Activated T-helper 2 cell treated with anti-CD3 and anti-CD28 coated beads, Interferon-gamma antibody, Interleukin-2, Interleukin-4, amounts not matched to agents 10 μg/mL and 5 μg/mL and 100 μg/mL, durations not matched to agents 14 hours and 24 hours and 36 hours (primary cell): ENCODE data around the gene LLGL2. TPM values are rescaled to one million over a fixed set of nuclear protein-coding genes. Genes with fewer than 3 reads are reported as not detected.
"Not testable (repeated sequence)": the region's sequence is repeated elsewhere in the genome, so short reads cannot be mapped to it uniquely, and the experiment has no call there.

Experiments used
- DNase-seq: peaks from one replicate; pipeline ENCODE4 v3.0.0; 2021; ENCODE audit warnings: low spot score
- H3K27ac Mint-ChIP-seq: one replicate; pipeline ENCODE4 v1.8.0; 2021; ENCODE audit warnings: mixed read lengths
- H3K27me3 Mint-ChIP-seq: one replicate; pipeline ENCODE4 v1.8.0; 2021; ENCODE audit warnings: low read depth, mixed read lengths
- H3K36me3 Mint-ChIP-seq: one replicate; pipeline ENCODE4 v1.8.0; 2021; ENCODE audit warnings: low read depth, mixed read lengths
- H3K4me1 Mint-ChIP-seq: one replicate; pipeline ENCODE4 v1.8.0; 2021; ENCODE audit warnings: low read depth, mixed read lengths
- H3K4me3 Mint-ChIP-seq: one replicate; pipeline ENCODE4 v1.8.0; 2021; ENCODE audit warnings: low read depth, mild to moderate bottlenecking, moderate library complexity, mixed read lengths
- H3K9me3 Mint-ChIP-seq: one replicate; pipeline ENCODE4 v1.8.0; 2021; ENCODE audit warnings: mixed read lengths
- intact Hi-C: fragments of 100-400 bp; cut with micrococcal nuclease; formaldehyde crosslinking; loops from one replicate; pipeline ENCODE4 v1.15.1; 2023
- total RNA-seq: library from RNA; stranded (reverse); gene quantifications from 2 replicates; pipeline ENCODE4 v1.2.3, GENCODE V29; 2022

LLGL2 gene
- total RNA-seq, 1 donor from 2014 or later: 13.5 TPM

DNA sequence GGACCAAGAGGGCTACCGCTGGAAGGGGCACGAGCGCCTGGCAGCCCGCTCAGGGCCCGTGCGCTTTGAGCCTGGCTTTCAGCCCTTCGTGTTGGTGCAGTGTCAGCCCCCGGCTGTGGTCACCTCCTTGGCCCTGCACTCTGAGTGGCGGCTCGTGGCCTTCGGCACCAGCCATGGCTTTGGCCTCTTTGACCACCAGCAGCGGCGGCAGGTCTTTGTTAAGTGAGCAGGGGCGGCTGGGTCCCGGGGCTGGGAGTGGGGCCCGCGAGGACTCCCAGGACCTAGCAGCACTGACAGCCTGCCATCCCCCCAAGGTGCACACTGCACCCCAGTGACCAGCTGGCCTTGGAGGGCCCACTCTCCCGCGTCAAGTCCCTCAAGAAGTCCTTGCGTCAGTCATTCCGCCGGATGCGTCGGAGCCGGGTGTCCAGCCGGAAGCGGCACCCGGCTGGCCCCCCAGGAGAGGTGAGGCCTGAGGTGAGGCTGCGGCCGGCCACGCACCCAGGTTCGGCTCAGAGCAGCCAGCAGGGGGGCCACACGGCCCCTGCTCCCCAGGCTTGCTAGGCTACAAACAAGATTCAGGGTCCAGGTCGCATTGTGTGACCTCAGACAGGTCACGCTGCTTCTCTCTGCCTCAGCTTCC, 44.7 kb downstream of the LLGL2 start:
- H3K27ac Mint-ChIP-seq: no peak overlapping the region
- intact Hi-C loops: no loop called here
- DNase-seq: no peak
- H3K4me3 Mint-ChIP-seq: no peak overlapping the region
- no peaks in the 10 kb centered on the region for H3K27me3 Mint-ChIP-seq
- H3K9me3 Mint-ChIP-seq: no peaks in the 10 kb centered on the region
- H3K36me3 Mint-ChIP-seq: no peaks in the 10 kb centered on the region
- peaks cover 3% of the 10 kb centered on the region for H3K4me1 Mint-ChIP-seq

DNA sequence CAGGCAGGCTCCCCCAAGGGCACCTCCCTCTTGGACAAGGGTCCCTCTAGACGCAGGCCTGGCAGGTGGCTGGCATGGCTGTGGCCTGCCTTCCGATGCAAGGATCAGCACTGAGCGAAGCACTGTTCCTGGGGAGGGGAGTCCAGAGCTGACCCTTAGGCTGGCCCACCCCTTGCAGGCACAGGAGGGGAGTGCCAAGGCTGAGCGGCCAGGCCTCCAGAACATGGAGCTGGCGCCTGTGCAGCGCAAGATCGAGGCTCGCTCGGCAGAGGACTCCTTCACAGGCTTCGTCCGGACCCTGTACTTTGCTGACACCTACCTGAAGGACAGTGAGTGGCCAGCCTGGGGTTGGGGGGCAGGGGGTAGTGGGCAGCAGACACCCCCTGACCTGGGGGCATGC, 45.3 kb downstream of the LLGL2 start:
- intact Hi-C loops: no loop called here
- Mint-ChIP-seq H3K4me3 (no peak overlapping the region), H3K27me3 (no peaks in the 10 kb centered on the region), H3K4me1 (peaks cover 3% of the 10 kb centered on the region), H3K27ac (peak overlapping the region; percentile 70), H3K36me3 (no peaks in the 10 kb centered on the region), H3K9me3 (no peaks in the 10 kb centered on the region)
- no peak for DNase-seq

DNA sequence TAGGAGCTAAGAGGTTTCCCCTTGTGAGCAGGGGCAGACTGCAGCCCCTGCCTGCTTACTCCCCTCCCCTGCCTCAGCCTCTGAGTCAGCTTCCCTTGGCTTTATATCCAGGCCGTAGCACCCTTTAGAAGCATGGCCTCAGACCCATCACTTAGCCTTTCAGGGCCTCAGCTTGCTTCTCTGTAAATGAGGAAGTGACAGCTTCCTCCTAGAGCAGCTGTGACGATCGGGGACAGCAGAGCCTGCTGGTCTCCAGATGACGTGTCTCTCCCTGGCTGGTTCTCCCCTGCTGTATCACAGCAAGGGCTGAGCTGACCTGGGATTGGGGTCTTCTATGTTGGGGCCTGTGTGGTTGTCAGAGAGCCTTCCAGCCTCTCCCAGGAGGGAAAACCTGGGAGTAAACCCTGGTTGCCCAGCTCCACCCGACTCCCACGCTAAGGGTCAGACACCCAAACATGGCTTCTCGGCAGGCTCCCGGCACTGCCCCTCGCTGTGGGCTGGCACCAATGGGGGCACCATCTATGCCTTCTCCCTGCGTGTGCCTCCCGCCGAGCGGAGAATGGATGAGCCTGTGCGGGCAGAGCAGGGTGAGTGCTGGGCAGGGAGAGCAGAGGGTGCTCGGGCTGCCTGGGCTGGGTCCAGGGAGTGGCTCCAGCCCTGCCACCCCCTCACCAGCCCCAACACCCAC, 45.8 kb downstream of the LLGL2 start:
- peak; percentile 42 for DNase-seq
- H3K4me3 Mint-ChIP-seq: no peak overlapping the region
- H3K4me1 Mint-ChIP-seq: peaks cover 3% of the 10 kb centered on the region
- no peaks in the 10 kb centered on the region for H3K36me3 Mint-ChIP-seq
- no peaks in the 10 kb centered on the region for H3K27me3 Mint-ChIP-seq
- H3K27ac Mint-ChIP-seq: peak overlapping the region; percentile 70
- H3K9me3 Mint-ChIP-seq: no peaks in the 10 kb centered on the region
- intact Hi-C loops: no loop called here

DNA sequence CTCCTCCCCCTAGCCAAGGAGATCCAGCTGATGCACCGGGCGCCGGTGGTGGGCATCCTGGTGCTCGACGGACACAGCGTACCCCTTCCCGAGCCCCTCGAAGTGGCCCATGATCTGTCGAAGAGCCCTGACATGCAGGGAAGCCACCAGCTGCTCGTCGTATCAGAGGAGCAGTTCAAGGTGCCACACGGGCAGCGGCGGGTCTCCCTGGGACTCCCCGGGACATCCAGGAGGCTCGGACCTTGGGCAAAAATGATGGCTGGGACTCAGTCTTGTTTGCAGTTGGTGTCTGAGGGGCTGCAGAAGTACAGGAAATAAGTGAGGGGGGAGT, 46.4 kb downstream of the LLGL2 start:
- no peaks in the 10 kb centered on the region for H3K27me3 Mint-ChIP-seq
- H3K36me3 Mint-ChIP-seq: no peaks in the 10 kb centered on the region
- no peaks in the 10 kb centered on the region for H3K9me3 Mint-ChIP-seq
- intact Hi-C loops: no loop called here
- H3K27ac Mint-ChIP-seq: no peak overlapping the region
- H3K4me3 Mint-ChIP-seq: no peak overlapping the region
- peaks cover 3% of the 10 kb centered on the region for H3K4me1 Mint-ChIP-seq
- no peak for DNase-seq

DNA sequence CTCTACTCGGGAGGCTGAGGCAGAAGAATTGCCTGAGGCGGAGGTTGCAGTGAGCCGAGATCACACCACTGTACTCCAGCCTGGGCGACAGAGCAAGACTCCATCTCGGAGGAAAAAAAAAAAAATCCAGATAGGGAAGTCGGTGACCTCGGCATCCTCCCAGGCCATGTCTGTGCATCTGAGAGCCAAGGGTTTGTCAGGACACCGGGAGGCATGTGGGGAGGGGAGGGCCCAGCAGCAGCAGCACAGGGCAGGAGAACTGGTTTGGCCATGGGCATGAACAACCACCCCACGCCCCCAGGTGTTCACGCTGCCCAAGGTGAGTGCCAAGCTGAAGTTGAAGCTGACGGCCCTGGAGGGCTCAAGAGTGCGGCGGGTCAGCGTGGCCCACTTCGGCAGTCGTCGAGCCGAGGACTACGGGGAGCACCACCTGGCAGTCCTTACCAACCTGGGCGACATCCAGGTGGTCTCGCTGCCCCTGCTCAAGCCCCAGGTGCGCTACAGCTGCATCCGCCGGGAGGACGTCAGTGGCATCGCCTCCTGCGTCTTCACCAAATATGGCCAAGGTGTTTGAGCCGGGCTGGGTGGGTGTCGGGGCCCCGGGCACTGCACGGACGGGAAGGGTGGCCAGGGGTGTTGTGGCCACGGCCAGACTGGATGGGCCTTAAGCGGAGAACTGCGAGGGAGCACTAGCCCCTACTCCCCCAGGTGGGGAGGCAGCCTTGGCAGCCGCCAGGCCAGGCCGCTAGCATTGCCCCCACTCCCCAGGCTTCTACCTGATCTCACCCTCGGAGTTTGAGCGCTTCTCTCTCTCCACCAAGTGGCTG, 47.4 kb downstream of the LLGL2 start:
- intact Hi-C loops: no loop called here

DNA sequence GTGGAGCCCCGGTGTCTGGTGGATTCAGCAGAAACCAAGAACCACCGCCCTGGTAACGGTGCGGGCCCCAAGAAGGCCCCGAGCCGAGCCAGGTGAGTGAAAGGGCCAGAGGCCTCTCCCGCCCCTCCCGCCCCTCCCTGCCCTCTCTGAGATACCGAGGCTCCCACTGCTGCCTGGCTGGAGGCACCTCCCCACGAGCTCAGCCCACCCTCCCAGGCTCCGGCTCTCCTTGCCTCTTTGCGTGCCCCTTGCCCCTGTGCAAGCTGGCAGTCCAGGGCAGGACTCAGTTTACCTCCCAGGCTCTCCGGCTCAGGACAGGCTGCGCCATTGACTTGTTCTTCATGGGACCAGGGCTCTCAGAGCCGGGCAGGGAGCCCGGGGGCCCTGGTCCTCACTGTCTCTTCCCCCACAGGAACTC, 48.1 kb downstream of the LLGL2 start:
- Mint-ChIP-seq H3K9me3 (no peaks in the 10 kb centered on the region), H3K4me1 (peaks cover 3% of the 10 kb centered on the region), H3K4me3 (no peak overlapping the region), H3K27ac (no peak overlapping the region), H3K36me3 (no peaks in the 10 kb centered on the region), H3K27me3 (no peaks in the 10 kb centered on the region)
- intact Hi-C loops: no loop called here
- no peak for DNase-seq

More for the DNA sequence above, 47.4 kb downstream of the LLGL2 start:
- DNase-seq: no peak
- Mint-ChIP-seq H3K27me3 (no peaks in the 10 kb centered on the region), H3K36me3 (no peaks in the 10 kb centered on the region), H3K27ac (no peak overlapping the region), H3K4me1 (peaks cover 3% of the 10 kb centered on the region), H3K4me3 (no peak overlapping the region), H3K9me3 (no peaks in the 10 kb centered on the region)

DNA sequence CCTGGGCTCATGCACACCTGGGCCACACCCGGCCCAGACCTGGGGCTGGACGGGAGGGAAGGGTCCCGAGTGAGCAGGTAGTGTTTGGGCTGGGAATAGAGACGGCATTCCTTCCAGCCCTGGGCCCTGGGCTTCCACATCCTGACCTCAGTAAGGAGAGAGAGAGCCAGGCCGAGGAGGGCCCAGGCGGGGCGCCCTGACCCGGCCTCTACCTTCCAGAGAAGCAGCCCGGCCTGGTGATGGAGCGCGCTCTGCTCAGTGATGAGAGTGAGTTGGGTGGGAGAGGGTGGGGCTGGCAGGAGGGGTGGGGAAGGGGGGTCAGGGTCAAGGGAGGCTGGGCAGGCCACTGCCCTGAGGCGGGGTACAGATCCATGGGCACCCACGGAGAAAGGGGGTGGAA, 48.5 kb downstream of the LLGL2 start:
- Mint-ChIP-seq H3K36me3 (no peaks in the 10 kb centered on the region), H3K4me3 (no peak overlapping the region), H3K27me3 (no peaks in the 10 kb centered on the region), H3K4me1 (peaks cover 3% of the 10 kb centered on the region), H3K27ac (no peak overlapping the region), H3K9me3 (no peaks in the 10 kb centered on the region)
- DNase-seq: no peak
- intact Hi-C loops: no loop called here

DNA sequence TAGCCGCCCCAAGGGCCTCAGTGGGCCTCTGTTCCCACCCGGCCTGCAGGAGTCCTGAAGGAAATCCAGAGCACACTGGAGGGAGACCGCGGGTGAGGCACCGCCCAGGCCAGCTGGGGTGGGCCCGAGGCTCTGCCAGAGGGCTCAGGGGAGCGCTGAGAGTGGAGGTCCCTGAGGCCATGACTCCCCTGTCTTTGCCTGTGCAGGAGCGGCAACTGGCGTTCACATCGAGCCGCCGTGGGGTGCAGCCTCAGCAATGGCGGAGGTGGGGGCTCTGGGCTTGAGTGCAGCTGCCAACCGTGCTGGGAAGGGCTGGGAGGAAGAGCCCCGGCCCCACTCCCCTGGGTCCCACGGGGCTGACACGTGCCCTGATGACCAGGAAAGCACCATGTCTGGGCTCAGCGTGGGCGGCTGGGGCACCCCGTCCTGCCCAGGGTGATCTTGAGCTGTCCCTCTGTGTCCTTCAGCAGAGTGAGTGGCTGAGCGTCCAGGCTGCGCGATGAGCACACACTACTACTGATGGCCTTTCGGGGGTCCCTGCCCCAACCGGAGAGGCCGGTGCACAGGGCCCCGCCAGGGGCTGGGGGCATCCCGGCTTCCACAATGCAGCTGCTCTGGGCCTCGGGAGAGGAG, 49.0 kb downstream of the LLGL2 start:
- Mint-ChIP-seq H3K36me3 (no peaks in the 10 kb centered on the region), H3K4me3 (no peak overlapping the region), H3K27me3 (no peaks in the 10 kb centered on the region), H3K27ac (no peak overlapping the region), H3K4me1 (peaks cover 3% of the 10 kb centered on the region), H3K9me3 (no peaks in the 10 kb centered on the region)
- intact Hi-C loops: no loop called here
- no peak for DNase-seq

DNA sequence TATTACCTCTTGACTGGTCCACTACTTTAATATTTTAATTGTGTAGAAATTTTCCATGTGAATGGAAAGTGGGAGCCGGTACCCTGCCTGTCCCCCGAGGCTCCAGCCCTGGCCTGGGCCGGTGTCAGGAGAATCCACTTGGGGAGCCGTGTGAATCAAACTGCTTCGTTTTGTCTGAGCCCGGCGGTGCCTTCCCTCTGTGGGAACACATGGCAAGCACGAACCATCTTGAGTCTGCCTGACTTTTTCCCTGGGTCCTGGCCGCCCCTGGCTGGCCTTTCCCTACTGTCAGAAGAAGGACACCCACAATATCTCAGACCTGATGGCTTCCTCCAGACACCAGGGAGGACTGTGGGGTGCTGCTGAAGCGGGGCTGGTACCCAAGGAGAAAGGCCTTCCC, 49.7 kb downstream of the LLGL2 start:
- H3K4me1 Mint-ChIP-seq: peaks cover 3% of the 10 kb centered on the region
- H3K27me3 Mint-ChIP-seq: no peaks in the 10 kb centered on the region
- H3K36me3 Mint-ChIP-seq: no peaks in the 10 kb centered on the region
- intact Hi-C loops: no loop called here
- no peak overlapping the region for H3K4me3 Mint-ChIP-seq
- no peak overlapping the region for H3K27ac Mint-ChIP-seq
- no peaks in the 10 kb centered on the region for H3K9me3 Mint-ChIP-seq
- no peak for DNase-seq

DNA sequence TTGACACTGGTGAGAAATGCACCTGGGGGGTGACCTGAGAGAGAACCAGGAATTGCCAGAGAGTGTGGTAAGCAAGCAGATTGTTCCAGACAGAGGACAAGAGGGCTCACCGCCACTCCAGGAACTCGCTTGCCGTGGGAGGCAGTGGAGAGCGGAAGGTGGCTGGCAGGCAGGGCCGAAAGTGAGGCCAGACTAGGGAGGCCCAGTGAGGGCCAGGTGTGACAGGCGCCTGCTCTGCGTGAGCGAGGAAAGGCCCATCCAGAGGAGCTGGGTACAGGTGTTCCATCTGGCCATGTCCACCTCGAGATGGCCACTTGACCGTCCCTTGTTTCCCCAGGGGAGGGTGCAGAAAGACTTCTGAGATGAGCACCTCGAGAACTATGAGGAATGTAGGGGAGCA, 50.2 kb downstream of the LLGL2 start:
- Mint-ChIP-seq H3K27me3 (no peaks in the 10 kb centered on the region), H3K4me3 (no peak overlapping the region)
- intact Hi-C loops: no loop called here

DNA sequence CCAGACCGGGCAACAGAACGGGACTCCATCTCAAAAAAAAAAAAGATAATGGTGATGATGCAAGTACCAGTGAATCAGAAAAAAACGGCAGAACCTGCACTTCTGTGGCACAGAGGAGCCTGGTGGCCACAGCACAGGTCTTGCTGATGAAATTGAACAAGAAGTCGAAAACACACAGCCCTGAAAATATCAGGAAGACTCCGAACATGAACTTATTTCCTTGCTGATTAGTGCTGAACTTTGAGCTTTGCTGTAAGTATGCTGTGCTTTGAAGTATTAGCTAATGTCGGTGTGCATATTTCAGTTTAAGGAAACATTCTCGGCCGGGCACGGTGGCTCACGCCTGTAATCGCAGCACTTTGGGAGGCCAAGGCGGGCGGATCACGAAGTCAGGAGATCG, 51.2 kb downstream of the LLGL2 start:
- Mint-ChIP-seq H3K9me3 (no peaks in the 10 kb centered on the region), H3K36me3 (no peaks in the 10 kb centered on the region)

More for the DNA sequence above, 50.2 kb downstream of the LLGL2 start:
- DNase-seq: no peak
- H3K36me3 Mint-ChIP-seq: no peaks in the 10 kb centered on the region
- H3K27ac Mint-ChIP-seq: no peak overlapping the region
- peaks cover 3% of the 10 kb centered on the region for H3K4me1 Mint-ChIP-seq
- H3K9me3 Mint-ChIP-seq: no peaks in the 10 kb centered on the region

DNA sequence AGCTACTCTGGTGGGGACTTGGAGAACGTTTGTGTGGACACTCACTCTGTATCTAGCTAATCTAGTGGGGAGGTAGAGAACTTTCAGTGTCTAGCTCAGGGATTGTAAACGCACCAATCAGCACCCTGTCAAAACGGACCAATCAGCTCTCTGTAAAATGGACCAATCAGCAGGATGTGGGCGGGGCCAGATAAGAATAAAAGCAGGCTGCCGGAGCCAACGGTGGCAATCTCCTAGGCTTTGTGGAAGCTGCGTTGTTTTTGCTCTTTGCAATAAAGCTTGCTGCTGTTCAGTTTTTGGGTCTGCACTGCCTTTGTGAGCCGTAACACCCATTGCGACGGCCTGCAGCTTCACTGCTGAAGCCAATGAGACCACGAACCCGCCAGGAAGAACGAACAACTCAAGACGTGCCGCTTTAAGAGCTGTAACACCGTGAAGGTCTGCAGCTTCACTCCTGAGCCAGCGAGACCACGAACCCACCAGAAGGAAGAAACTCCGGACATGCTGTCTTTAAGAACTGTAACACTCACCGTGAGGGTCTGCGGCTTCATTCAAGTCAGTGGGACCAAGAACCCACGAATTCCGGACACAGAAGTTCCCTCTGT, 55.7 kb downstream of the LLGL2 start:
- H3K4me3 Mint-ChIP-seq: peak overlapping the region; percentile 77

More for the DNA sequence above, 51.2 kb downstream of the LLGL2 start:
- no peak overlapping the region for H3K27ac Mint-ChIP-seq
- H3K27me3 Mint-ChIP-seq: peaks cover 2% of the 10 kb centered on the region
- intact Hi-C loops: no loop called here
- H3K4me1 Mint-ChIP-seq: peaks cover 8% of the 10 kb centered on the region
- H3K4me3 Mint-ChIP-seq: no peak overlapping the region
- DNase-seq: no peak

More for the DNA sequence above, 55.7 kb downstream of the LLGL2 start:
- H3K4me1 Mint-ChIP-seq, H3K36me3 Mint-ChIP-seq, H3K9me3 Mint-ChIP-seq, H3K27ac Mint-ChIP-seq: not testable (repeated sequence)
- peak; percentile 44 for DNase-seq
- intact Hi-C loops: loop anchor here (10.0 kb wide), 1 partner anchor 316 kb away; the partner anchor contains the start of genes GGA3 and MRPS7
- H3K27me3 Mint-ChIP-seq: peaks cover 15% of the 10 kb centered on the region
